Epidermal melanocyte (primary cell): ENCODE results near the gene THUMPD2.

Source experiments
- DNase-seq: peaks from one replicate; pipeline ENCODE4 v3.0.0; 2011; ENCODE audit warnings: low spot score; ENCODE audit not compliant: insufficient read length

Gene THUMPD2

GRCh38 chr2:39719317-39719716 is 59.7 kb downstream of the THUMPD2 start:
- DNase-seq, result no peak

DNA sequence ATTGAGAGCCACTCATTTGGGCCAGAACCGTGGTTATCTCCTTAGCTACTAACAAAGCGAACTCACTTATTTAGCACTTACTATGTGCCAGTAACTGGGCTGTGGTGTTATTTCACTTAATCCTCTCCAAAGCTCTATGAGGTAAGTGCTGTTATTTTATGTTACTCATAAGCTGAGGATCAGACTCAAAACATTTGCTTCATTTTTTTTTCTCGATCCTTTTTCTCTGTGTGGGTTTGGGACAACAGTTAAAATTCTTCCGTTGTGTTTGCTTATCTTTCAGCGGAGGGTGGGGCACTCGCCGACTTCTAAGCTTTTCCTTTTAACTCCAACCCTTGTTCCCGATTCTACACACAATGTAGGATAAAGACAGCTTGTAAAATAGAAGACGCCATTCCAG is 60.6 kb downstream of the THUMPD2 start:
- no peak for DNase-seq

- DNase-seq, result no peak
Measured at GRCh38 chr2:39717067-39717466, 62.0 kb downstream of the THUMPD2 start.

GRCh38 chr2:39715822-39716221 is 63.2 kb downstream of the THUMPD2 start:
- DNase-seq, result no peak

GRCh38 chr2:39715095-39715494 is 64.0 kb downstream of the THUMPD2 start:
- no peak for DNase-seq

GRCh38 chr2:39712953-39713352 is 66.1 kb downstream of the THUMPD2 start:
- DNase-seq, result no peak

- DNase-seq, result no peak
Measured at GRCh38 chr2:39710807-39711206, 68.3 kb downstream of the THUMPD2 start.

DNA sequence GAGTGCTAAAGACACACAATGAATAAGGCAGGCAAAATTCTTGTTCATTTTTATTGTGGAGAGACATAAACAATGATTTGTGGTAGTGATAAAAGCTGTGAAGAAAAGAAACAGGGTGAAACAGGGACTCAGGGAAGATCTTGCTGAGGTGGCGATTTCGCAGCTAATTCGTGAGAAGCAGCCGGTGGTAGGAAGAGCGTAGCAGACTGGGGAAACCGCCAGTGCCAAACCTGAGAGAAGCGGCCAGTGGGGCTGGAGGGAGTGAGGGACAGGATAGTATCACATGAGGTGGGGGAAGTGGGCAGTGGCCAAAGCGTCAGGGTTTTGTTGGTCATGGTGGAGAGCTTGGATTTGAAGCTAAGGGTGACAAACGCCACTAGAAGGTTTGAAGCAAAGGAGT is 71.1 kb downstream of the THUMPD2 start:
- no peak for DNase-seq

GRCh38 chr2:39706945-39707344 is 72.1 kb downstream of the THUMPD2 start:
- DNase-seq, result no peak

DNA sequence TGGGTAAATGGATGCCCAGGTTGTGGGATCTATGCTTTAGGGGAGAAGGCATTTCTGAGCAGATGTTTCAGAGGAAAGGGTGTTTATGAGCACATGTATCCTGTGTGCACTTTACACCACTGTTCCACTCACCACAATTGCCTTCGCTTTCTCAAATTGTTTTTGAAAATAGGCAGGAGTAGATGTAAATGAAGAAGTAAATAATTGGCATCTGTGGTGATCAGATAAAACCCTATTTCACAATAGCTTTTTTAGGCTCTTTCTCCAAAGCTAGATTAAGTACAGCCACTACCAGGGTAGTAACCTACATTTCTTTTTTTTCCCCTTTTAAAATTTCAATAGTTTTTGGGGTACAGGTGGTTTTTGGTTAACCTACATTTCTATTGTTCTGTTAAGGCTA is 72.7 kb downstream of the THUMPD2 start:
- no peak for DNase-seq

DNA sequence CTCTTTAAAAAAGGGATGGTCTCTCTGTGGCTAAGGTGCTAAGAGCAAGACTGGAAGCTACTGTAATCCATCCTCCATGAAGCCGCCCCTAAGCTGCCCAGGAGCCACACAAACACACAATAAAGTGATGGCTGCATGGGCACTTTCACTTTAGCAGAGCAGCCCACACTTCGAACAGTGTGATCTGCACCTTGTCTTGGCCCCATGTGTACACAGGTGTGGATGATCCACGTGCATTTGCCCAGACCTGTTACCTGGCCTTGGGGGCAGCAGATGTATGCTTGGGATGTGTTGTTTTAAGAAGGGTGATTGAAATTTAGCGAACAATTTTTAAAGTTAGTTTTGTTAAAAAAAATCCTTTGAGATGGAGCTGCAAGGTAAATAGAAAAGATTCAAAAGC is 73.4 kb downstream of the THUMPD2 start:
- no peak for DNase-seq

DNA sequence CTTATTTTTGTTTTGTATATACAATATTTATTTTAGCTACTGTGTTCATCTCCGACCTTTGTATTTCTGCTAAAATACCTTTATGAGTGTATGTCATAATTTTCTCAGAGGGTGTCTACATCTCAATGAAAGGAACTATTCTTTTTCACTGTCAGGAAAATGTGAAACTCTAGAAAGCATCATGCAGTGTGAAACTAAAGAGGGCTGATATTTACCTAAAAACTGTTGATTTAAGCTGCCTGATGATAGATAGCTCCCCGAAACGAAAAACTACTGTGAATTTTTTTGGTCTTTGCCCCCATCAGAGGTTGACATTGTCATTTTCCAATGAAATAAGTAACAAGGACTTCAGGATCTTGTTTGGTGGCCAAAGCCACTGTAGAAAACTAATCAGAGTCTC is 74.5 kb downstream of the THUMPD2 start:
- no peak for DNase-seq

DNA sequence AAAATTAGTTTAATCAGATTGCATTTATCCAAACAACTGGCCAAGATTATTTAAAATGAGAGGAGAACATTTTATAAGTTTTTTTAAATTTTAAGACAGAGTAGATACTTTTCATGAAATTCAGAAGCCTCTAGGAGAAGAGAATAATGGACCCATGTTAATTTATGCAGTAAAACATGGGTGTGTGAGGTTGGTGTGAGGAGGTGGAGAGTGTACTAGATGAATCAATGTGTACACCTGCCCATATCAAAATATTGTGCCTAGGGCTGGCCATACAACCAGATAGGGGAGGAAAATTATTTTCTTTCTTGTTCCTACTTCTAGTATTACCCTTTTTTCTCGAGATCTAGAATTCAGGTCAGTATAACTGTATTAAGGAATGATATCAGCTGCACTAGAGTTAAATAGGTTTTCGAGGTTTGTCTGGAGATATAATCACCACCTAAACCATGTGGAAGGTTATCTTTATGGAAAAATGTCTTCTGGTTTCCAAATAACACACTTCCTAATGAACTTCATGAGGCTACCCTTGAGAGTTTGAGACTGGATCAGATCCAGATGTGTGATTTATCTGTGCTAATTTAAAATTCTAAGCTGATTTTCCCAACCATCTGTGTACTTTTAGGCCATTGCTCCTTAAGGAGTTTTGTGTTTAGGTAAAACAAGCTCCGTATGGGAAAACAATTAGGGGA is 75.7 kb downstream of the THUMPD2 start:
- no peak for DNase-seq

DNA sequence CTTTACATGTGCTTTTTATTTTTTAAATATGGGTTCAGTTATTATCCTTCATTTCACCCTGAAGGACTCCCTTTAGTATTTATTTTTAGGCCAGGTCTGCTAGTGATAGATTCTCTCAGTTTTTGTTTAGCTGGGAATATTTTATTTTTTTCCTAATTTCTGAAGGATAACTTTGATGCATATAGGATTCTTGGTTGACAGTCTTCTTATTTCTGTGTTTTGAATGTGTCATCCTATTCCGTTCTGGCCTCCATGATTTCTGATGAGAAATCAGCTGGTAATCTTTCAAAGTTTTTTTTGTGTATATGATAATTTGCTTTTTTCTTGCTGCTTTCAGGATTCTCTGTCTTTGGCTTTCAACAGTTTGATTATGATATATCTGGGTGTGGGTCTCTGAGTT is 77.9 kb downstream of the THUMPD2 start:
- DNase-seq, result no peak

GRCh38 chr2:39697454-39697853 is 81.6 kb downstream of the THUMPD2 start:
- no peak for DNase-seq

DNA sequence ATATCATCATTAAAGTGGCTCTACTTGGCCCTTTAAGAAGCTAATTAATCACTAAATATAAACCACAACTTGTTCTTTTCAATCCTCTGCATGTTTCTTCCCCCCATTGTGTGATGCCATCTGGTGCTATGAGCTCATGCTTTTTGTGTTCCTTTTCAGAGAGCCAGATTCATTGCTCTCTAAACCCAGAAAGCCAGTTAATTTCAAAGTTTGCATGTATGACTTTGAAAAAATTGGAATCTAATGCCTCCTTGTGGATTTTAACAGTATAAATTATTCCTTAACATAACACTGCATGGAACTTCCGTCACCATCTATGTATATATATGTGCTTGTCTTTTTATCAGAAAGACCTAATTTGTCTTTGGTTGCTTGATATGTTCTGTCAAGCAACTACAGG is 82.2 kb downstream of the THUMPD2 start:
- DNase-seq, result peak; percentile 32

GRCh38 chr2:39696101-39696553 is 82.9 kb downstream of the THUMPD2 start:
- DNase-seq, result no peak

DNA sequence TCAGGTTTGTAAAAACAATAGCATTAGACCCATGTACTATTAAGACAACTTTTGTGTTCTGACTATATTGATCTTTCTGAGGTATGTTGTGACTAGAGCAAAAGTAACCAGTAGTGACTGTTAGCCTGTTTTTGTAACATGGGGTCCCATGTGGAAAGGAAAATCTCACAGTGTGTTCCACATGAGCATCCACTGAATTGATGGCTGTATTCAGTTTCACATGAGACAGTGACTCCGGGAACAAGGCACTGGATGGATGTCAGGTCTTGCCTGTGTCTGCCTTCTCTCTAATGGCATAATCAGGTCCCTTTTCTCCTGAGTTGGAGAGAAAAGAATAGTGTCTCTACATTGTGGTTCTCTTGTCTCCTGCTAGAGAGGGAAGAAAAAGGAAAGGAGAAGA is 85.8 kb downstream of the THUMPD2 start:
- DNase-seq, result no peak

GRCh38 chr2:39689876-39690275 is 89.2 kb downstream of the THUMPD2 start:
- DNase-seq, result no peak

DNA sequence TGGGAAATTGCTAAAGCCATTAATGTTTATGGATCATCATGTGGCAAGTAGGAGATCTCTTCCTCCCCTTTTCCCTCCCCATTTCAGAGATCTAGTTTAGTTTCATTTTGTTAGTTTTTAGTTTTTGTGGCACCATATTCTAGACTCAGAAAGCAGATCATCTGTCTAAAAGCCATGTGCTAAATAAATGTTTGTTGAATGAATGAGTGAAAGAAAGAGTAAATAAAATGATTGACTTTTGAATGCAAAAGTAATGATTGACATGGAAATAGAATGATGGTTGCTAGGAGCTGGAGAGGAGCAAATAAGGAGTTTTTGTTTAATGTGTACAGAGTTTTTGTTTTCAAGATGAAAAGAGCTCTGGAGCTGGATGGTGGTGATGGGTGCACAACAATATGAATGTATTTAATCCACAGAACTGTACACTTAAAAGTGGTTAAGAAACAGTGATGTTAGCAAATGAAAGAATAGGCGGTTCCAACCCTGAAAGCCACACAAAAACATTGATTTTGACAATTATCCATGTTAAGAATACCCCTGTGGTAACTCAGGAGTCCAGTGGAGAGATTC is 89.7 kb downstream of the THUMPD2 start:
- no peak for DNase-seq

- no peak for DNase-seq
Measured at GRCh38 chr2:39688181-39688580, 90.9 kb downstream of the THUMPD2 start.

GRCh38 chr2:39686456-39686855 is 92.6 kb downstream of the THUMPD2 start:
- no peak for DNase-seq
